ENCODE measurements around the gene C16orf82.
"Not testable (repeated sequence)": the region's sequence is repeated elsewhere in the genome, so short reads cannot be mapped to it uniquely, and the experiment has no call there.

The C16orf82 gene

DNA sequence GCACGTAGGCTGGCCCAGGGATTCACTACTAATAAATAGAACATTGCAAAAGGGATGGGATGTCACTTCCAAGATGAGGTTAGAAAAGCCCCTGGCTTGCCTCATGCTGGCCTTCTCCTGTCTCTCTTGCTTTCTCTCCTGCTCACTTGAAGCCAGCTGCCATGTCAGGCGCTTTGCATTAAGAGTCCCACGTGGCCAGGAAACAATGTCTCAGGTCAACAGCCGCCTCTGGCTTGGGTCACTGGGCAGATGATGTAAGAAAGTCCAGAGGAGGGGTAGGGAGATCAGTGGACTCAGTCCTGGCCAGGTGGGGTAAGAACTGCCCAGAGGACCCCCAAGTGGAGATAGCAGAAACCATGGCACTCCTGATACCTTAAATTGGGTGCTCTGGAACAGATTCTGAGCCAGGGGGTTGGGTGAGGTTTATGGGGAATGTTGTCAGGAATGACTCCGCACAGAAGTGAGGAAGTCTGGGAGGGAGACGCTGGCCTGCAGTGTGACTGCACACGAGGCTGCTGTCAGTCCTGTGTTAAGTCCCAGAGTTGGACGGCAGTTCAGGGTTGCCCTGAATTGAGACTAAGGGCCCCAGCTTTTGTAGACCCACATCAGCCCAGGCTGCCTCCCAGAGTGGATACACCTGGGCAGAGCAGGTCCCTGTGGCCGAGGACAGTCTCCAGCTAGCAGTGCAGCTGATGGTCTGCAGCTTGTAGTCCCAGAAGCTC is 17.7 kb downstream of the C16orf82 start:
- DNase-seq, result no peak
- in situ Hi-C loops (cut with MboI; ENCODE audit: low pct_unique_long_range_greater_than_20kb, low sequenced_read_pairs), result no loop called here

DNA sequence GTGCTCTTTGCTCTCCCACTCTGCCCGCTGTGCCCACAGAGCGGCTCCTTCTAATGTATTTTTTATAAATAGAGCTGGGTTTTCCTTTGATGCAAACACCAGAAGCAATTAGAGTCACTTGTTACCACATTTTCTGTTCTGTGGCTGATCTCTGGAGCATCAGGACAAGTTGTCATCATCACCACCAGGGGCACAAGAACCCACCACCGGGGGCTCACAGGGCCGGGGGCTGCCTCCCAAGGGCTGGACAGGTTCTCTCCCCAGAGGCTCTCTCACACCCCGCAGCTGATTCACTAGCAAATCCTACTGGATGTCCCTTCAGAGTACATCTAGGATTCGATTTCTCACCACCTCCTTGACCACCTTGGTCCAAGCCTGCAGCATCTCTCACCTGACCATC is 18.5 kb downstream of the C16orf82 start:
- in situ Hi-C loops (cut with MboI; ENCODE audit: low pct_unique_long_range_greater_than_20kb, low sequenced_read_pairs), result no loop called here
- DNase-seq, result no peak

DNA sequence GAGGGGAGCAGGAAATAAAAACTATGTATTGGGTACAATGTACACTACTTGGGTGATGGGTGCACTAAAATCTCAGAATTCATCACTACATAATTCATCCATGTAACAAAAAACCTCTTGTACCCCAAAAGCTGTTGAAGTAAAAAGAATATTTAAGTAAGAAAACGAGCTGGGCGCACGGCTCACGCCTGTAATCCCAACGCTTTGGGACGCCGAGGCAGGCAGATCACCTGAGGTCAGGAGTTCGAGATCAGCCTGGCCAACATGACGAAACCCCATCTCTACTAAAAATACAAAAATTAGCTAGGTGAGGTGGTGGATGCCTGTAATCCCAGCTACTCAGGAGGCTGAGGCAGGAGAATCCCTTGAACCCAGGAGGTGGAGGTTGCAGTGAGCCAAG is 19.3 kb downstream of the C16orf82 start:
- in situ Hi-C loops (cut with MboI; ENCODE audit: low pct_unique_long_range_greater_than_20kb, low sequenced_read_pairs); DNase-seq: not testable (repeated sequence)

DNA sequence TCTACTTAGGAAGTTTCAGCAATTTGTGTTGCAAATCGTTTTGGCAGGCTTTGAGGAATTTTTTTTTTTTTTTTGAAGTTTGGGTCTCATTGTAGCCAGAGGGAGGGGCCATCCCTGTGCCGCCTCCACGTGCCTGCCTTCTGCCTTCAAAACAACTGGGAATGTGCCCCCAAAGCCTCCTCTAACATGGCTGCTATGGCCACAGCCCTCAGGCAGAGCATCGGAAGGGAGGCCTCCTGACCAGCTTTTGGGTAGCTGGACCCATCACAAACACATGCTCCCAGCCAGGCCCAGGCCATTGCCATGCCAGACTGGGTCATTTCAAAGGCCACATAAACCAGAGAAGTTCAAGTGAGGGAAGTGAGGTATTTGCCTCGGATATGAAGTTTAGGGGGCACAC is 21.5 kb downstream of the C16orf82 start:
- in situ Hi-C loops (cut with MboI; ENCODE audit: low pct_unique_long_range_greater_than_20kb, low sequenced_read_pairs), result no loop called here
- no peak for DNase-seq

DNA sequence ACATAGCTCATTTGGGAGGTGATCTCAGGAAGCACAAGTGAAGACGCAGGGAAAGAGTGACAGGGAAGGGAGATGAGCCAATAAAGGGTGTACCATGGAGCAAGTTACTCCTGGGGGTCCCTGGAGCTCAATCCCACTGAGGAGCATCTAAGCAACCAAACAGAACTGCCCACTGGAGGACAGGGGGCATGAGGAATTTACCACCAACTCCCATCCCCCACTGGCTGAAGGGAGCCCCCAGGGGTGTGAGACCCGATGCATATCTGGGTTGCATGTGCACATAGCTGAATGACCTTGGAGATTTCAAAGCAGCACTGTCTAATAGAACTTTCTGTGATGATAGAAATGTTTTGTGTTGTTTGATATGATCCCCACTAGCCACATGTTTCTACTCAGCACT is 29.6 kb downstream of the C16orf82 start:
- in situ Hi-C loops (cut with MboI; ENCODE audit: low pct_unique_long_range_greater_than_20kb, low sequenced_read_pairs), result no loop called here
- no peak for DNase-seq

DNA sequence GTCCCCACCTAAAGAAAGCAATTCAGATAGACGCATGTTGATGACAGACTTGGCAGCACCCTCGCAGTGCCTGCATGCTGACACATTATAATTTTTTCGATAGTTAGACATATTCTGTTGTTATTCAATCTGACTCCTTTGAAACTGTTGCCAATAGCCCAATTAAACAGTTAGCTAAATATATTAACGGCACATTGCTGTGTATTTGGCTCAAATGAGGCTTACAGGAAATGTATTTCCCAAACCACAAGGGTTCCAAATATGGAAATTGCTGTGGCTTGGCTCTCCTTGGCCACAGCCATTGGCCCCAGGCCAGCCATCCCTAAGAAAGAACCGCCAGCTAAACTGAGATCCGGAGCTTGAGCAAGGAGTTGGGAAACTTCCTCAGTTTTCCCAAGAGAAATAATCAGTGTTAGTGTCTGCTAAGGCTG is 31.1 kb downstream of the C16orf82 start:
- no peak for DNase-seq
- in situ Hi-C loops (cut with MboI; ENCODE audit: low pct_unique_long_range_greater_than_20kb, low sequenced_read_pairs), result no loop called here

DNA sequence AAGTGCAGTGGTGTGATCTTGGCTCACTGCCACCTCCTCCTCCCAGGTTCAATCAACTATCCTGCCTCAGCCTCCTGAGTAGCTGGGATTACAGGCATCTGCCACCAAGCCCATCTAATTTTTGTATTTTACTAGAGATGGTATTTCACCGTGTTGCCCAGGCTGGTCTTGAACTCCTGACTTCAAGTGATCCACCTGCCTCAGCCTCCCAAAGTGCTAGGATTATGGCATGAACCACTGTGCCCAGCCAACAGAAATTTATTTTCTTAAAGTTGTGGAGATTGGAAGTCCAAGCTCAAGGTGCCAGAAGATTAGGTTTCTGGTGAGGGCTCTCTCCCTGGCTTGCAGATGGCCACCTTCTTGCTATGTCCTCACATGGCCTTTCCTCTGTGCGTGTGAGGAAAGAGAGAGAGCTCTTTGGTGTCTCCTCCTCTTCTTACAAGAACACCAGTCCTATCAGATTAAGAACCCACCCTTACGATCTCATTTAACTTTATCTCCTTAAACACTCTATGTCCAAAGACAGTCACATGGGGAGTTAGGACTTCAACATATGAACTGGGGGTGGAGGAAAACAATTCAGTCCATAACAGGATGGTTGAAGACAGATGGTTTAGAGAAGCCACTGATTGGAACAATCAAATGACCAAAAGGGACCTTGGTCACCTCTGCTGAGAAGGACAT is 31.8 kb downstream of the C16orf82 start:
- DNase-seq, result no peak
- in situ Hi-C loops (cut with MboI; ENCODE audit: low pct_unique_long_range_greater_than_20kb, low sequenced_read_pairs), result no loop called here

DNA sequence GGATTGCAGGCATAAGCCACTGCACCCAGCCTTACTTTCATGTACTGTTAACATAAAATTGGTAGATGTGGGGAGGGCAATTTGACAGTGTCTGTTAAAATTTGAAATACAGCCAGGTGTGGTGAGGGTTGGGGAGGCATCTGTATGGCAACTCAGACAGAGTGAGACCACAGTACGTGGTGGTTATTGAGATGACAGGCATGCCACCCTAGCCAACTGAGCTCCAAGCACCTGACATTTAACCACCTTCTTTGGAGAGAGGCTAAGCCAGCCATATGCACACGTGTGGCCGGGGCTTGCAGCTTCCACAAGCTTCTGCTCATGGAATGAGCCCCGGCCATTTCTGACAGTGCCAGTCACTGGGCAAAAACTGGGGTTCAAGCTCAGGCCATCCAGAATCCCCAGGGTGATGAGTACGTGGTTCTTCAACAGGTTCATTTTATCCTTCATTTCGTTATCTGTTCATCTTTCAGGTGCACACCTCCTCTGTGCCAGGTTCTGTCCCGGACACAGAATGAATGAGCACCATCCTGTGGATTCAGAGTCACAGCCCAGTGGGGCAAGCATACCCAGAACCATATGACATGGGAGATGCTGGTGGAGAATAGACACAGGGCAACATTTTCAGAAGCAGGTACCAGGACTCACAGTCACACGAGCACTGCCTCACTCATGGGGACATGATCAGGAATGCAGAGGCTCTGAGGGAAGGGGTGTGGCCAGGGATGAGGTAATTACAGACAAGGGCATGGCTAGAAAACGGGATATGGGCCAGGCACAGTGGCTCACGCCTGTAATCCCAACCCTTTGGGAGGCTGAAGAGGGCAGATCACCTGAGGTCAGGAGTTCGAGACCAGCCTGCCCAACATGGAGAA is 36.2 kb downstream of the C16orf82 start:
- DNase-seq, result no peak
- in situ Hi-C loops (cut with MboI; ENCODE audit: low pct_unique_long_range_greater_than_20kb, low sequenced_read_pairs), result no loop called here

DNA sequence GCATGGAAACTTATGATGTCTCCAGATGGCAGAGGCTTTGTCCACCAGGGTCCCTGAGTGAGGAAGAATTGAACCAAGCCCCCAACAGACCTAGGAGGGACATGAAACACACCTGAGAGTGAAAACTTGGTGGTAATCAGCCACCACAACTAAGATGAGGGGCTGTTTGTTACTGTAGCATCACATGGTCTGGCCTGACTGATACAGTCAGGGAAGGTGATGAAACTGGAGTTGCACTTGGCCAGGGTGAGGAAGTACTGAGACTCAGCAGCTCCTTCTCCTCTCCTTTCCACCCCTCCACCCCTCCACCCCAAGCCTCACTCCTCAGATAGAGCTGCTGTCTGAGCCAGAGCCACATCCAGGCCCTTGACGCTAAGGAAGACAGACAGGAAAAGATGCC is 37.2 kb downstream of the C16orf82 start:
- in situ Hi-C loops (cut with MboI; ENCODE audit: low pct_unique_long_range_greater_than_20kb, low sequenced_read_pairs), result no loop called here
- DNase-seq, result no peak

DNA sequence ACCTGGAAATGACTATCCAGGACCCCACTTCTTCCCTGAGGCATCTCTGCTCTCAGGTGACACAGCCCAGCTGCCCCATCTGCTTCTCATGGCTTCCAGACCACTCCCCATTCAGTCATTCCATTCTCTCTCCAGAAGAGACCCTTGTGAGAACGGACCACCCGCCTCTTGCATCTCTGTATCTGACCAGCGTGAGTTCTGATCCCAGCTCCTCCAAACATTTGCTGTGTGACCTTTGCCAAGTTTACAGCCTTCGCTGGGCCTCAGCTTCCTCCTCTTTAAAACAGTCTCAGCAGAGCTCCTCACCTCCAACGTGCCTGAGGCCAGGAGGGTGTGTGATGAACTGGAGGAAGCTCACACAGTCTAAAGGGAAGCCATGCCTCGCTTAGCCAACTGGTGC is 39.6 kb downstream of the C16orf82 start:
- DNase-seq, result no peak
- in situ Hi-C loops (cut with MboI; ENCODE audit: low pct_unique_long_range_greater_than_20kb, low sequenced_read_pairs), result no loop called here

DNA sequence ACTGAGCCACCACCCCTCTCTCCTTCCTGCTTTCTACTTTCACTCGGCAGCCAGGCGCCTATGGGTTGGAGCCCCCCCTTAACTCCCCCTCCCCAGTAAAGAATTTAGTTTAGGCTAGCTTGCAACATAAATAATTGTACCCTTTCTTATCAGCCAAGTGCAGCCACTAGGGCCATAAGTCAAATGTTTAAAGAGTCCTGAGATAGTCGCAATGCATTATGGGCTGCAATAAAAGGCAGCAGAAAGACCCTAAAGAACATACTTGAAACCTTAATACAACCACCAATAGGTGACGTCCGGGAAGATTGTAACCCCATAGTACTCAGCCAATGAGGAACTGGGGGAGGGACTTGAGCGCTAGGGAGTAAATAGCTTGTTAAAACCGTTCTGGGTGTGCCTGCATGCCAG is 40.5 kb downstream of the C16orf82 start:
- peak; percentile 32 for DNase-seq
- in situ Hi-C loops (cut with MboI; ENCODE audit: low pct_unique_long_range_greater_than_20kb, low sequenced_read_pairs), result no loop called here

DNA sequence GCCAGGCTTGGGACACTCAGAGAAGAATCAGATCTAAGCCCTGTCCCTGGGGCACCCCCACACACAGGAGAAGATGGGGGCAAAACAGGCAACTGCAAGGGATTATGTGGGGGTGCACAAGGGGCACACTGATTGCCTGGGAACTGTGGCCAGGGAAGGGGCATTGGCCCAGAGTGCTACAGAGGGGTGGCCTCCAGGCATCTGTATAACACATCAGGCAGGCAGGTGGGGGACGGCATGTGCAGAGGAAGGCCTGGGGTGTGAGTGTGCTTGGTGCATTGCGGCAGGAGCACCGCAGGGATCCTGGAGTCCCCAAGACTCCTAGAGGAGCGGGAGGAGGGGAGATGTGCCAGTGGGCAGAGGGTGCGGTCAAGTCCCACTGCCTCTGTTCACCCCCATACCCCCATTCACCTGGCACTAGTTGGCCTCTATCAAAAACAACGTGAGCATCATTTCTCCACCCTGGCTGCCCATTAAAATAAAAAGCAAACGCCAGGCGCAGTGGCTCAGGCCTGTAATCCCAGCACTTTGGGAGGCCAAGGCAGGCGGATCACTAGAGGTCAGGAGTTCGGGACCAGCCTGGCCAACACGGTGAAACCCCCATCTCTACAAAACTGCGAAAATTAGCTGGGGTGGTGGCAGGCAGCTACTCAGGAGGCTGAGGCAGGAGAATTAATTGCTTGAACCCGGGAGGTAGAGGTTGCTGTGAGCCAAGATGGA is 41.5 kb downstream of the C16orf82 start:
- in situ Hi-C loops (cut with MboI; ENCODE audit: low pct_unique_long_range_greater_than_20kb, low sequenced_read_pairs), result no loop called here
- DNase-seq, result no peak

DNA sequence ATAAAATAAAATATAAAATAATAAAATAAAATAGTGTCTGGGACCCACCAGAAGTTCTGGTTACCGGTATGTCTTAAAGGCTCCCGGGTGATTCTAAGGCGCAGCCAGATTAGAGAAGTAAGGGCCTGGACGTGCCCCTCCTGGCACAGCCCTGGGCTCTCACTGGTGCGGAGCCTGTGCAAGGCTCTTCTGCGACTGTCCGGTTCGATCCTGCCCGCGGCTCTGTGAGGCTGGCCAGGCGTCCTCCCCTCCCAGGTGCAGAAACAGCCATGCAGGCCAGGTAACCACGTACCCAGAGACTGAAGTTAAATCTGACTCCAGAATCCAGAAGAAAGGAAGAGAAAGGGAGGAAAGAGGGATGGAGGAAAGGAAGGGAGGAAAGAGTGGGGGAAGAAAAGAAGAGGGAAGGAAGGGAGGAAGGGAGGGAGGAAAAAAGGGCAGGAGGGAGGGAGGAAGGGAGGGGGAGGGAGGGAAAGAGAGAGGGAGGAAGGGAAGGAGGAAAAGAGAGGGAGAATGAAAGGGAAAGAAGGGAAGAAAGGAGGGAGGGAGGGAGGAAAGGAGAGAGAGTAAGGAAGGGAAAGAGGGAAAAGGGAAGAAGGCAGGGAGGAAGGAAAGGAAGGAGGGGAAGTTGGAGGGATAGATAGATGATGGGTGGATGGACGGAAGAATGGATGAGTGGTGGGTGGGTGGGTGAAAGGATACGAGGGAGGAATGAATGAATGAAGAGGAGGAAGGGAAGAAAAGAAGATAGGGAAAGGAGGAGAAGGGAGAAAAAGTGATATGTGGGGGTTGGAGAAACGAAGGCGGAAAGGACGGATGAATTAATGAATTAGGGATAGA is 42.3 kb downstream of the C16orf82 start:
- in situ Hi-C loops (cut with MboI; ENCODE audit: low pct_unique_long_range_greater_than_20kb, low sequenced_read_pairs), result no loop called here

DNA sequence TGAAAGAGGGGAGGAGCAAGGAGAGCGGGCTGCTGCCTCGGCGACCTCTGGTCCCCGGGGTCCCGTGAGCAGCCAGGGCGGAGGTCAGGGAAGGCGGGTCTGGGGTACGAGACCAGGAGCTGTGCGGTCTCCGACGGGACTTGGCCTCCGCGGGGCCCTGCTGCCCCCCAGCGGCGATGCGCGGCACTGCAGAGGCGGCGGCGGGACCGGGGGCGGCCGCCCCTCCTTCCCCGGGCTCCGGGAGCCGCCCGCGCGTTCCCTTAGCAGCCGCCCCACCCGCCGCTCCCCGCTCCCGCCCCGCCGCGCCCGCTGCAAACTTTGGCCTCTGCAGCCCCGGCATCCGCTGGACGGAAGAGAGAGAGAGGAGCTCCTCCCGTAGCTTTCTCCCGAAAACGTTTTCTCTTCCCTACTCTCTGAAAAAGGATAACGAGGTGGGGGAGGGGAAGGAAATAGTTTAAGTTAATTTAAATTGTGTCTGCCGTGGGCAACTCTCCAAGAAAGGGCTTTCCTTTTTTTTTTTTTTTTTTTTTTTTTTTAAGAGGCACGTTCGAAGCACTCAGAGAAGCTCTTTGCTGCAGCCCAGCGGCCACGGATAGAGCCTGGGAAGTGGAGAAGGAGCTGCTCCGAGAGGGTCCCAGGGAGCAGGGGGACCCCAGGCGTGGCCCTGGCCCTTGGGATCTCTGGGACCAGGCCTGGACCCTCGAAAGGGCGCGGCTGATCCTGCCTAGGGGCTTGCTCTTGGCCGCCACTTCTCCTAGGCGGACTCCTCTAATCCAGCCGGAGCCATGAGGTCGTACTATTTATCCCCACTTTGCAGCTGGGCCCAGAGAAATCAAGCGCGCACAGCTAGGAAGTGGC is 43.2 kb downstream of the C16orf82 start:
- peak; percentile 73 for DNase-seq
- in situ Hi-C loops (cut with MboI; ENCODE audit: low pct_unique_long_range_greater_than_20kb, low sequenced_read_pairs), result no loop called here

More for the DNA sequence above, 42.3 kb downstream of the C16orf82 start:
- DNase-seq, result no peak

DNA sequence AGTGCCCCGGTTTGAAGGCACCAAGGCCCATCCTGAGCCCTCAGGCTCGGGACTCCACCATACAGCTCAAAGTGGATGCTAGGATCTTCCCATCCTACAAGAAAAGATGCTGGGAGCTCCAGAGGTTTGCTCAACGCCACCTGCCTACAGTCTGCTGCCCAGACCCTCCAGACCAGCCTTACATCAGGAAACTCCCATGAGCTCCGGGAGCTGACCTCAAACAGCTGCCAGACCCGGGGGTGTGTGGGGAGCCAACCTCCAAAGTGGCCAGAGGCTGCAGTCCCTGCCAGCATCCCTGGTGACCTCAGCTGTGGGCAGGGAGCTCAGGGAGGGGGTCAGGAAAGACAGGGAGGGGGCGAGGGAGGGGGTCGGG is 43.8 kb downstream of the C16orf82 start:
- DNase-seq, result no peak
- in situ Hi-C loops (cut with MboI; ENCODE audit: low pct_unique_long_range_greater_than_20kb, low sequenced_read_pairs), result no loop called here

DNA sequence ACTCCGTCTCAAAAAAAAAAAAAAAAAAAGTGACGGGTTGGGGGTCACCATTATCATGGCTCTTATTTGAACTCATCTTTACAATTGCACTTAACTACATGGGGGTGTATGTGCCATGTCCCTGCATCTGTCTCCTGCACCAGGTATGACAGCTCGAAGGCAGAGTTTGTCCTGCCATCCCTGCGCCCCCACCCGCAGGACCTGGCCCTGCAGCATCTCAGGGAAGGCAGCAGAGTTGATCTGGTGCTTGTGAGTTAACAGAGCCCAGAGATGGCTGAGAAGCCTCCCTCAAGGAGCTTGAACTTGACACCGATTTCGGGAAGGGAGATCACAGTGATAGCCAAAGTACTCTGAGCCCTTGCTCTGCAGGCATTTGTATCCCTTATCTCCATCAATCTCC is 44.8 kb downstream of the C16orf82 start:
- DNase-seq, result no peak
- in situ Hi-C loops (cut with MboI; ENCODE audit: low pct_unique_long_range_greater_than_20kb, low sequenced_read_pairs), result no loop called here

DNA sequence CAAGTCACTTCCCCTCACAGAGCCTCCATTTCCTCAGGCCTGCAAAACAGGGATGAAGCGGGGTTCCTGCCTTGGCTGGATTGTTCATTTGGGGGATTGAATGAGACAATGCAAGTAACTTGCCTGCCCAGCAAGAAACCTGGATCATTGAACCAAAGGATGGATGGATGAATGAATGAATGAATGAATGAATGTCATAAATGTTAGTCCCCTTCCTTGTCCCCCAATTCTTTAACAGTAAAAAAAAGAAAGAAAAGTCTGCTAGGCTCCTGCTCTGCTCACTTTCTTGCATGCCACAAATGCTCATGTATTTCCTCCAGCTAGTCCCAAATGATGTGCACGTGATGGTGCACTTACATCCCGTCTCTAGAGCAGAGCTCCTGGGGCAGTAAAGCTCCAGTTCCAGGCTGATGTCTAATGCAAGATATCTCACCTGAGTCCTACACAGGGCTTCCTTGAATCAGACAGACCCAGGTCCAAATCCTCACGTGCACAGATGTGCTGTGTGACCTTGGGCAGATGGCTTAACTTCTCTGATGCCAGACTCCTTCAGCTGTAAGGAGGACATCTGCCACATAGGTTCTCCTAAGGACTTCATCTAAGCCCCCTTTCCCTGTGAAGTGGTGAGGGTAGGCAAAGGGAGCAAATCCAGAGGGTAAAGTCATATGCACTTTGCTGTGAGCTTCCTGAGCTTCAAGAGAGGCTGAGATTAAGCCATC is 45.5 kb downstream of the C16orf82 start:
- no peak for DNase-seq
- in situ Hi-C loops (cut with MboI; ENCODE audit: low pct_unique_long_range_greater_than_20kb, low sequenced_read_pairs), result no loop called here

Measured in KBM-7 (cell line).